ENCODE data around the gene TSPEAR. TPM values are rescaled to one million over a fixed set of nuclear protein-coding genes. Genes with fewer than 3 reads are reported as not detected.
A peak's percentile ranks its signal among the peaks of the same experiment; 100 is the strongest.

The TSPEAR gene
- total and polyA plus RNA-seq, 11 donors = 0.01 to 2.6 (median 0.71) TPM; not detected in 2

DNA sequence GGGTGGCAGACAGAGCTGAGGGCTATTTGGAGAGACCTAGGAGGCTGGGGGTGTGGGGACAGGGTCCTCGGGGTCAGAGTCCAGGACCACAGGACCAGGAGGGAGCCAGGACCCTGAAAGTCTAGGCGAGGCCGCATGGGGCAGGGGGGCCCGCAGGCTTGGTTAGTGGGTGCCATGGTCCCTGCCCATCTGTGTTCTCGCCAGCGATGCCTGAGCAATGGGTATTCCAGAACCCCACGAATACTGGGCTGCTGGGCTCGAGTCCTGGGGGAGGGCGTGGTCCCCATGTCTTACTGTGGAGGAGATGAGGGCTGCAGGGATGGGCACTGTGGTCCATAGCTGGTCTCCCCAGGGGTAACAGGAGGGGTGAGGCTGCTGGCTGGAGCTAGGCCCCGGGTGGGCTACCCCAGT lies 121.1 kb downstream of the TSPEAR start:
- Histone ChIP-seq H3K9me3 (peaks cover 0 to 3% (median 0%) of the 10 kb centered on the region in 12 donors), H3K27me3 (peaks cover 0 to 27% (median 0%) of the 10 kb centered on the region in 9 donors), H3K36me3 (no peaks in the 10 kb centered on the region), H3K4me1 (peaks cover 0 to 9% (median 0%) of the 10 kb centered on the region in 12 donors), H3K4me3 (no peak overlapping the region), H3K27ac (no peak overlapping the region)
- intact Hi-C loops (cut with DNase I) = no loop called here
- ATAC-seq (no peak), DNase-seq (peak in 1 of 5 donors; percentile 22)
- TF ChIP-seq CTCF (IDR thresholded peaks at IDR 0.05) = no peak
- no peak for TF ChIP-seq POLR2A (IDR thresholded peaks at IDR 0.05)
- 76 to 86% (median 80%) methylated on average over 1 to 10 of the region's 10 CpGs for WGBS, 4 donors

DNA sequence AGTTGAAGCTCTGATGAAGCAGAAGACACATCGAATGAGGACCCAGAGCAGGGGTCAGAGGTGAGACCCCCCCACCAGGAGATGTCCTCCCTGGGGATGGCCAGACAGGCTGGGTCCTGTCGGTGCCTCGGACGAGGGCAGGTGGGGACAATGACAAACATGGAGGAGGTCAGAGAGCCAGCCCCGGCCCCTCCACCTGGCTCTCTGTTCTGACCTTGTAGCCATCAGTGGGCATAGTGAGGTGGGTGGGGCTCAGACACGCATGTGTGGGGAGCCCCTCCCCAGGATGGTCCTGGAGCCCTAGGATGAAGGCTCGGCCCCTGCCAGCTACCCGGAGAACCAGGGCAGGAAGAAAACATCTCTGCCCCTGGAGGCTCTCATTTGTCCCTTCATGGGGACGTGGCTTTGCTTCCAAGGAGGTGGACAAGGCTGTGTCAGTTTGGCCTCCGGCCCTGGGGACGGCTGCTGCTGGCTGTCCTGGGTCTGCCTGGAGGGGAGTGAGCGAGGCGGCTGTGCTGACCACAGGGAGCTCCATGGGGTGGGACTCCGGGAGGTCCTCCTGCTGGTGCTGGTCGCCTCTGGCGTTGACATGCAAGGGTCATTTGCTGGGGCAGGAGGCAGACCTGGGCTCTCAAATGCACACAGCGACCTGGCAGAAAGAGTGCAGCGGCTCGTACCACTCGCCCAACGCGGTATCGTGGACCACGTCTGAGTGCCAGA lies 121.6 kb downstream of the TSPEAR start:
- intact Hi-C loops (cut with DNase I) = no loop called here
- ATAC-seq = peak in 1 of 4 donors; percentile 29
- no peak for DNase-seq
- H3K4me1 ChIP-seq = peaks cover 0 to 9% (median 0%) of the 10 kb centered on the region in 12 donors
- no peak overlapping the region for H3K27ac ChIP-seq
- TF ChIP-seq CTCF (IDR thresholded peaks at IDR 0.05) = no peak
- TF ChIP-seq POLR2A (IDR thresholded peaks at IDR 0.05) = no peak
- H3K27me3 ChIP-seq = peaks cover 0 to 30% (median 0%) of the 10 kb centered on the region in 9 donors
- H3K36me3 ChIP-seq = no peaks in the 10 kb centered on the region
- no peak overlapping the region for H3K4me3 ChIP-seq
- H3K9me3 ChIP-seq = peaks cover 0 to 3% (median 0%) of the 10 kb centered on the region in 12 donors
- WGBS, 4 donors = 70 to 81% (median 77%) methylated on average over 20 to 24 of the region's 24 CpGs

DNA sequence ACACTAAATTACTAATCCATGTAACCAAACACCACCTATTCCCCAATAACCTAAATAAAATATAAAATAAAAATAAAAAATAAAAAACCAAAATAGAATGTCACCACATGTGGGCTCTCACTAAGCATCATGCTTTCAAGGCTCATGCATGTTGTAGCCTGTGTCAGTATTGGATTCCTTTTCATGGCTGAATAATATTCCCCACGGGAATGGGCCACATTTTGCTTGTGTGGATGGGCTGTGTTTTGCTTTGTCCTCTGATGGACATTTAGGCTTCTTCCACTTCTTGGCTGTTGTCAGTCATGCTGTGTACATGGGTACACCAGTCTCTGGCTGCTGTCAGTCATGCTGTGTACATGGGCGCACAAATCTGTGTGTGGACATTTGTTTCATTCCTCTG lies 122.3 kb downstream of the TSPEAR start:
- intact Hi-C loops (cut with DNase I) = no loop called here

More for the DNA sequence above, 122.3 kb downstream of the TSPEAR start:
- no peak for TF ChIP-seq CTCF (IDR thresholded peaks at IDR 0.05)
- no peak for TF ChIP-seq POLR2A (IDR thresholded peaks at IDR 0.05)
- H3K9me3 ChIP-seq = peaks cover 0 to 3% (median 0%) of the 10 kb centered on the region in 12 donors
- WGBS, 4 donors = 85 to 100% (median 93%) methylated on average over 2 of the region's 2 CpGs
- no peaks in the 10 kb centered on the region for H3K36me3 ChIP-seq
- peaks cover 0 to 30% (median 0%) of the 10 kb centered on the region in 9 donors for H3K27me3 ChIP-seq
- no peak for DNase-seq
- no peak overlapping the region for H3K27ac ChIP-seq
- H3K4me3 ChIP-seq = no peak overlapping the region
- peaks cover 0 to 9% (median 0%) of the 10 kb centered on the region in 12 donors for H3K4me1 ChIP-seq
- no peak for ATAC-seq
